Endothelial cell of umbilical vein (primary cell): ENCODE measurements around the gene IFT52. TPM values are rescaled to one million over a fixed set of nuclear protein-coding genes. Genes with fewer than 3 reads are reported as not detected.

Experiments
- BruUV-seq: library from RNA; stranded (reverse); fragments of 400-500 nt; replicated peaks from 2 replicates; lab custom pipeline; 2021; lab: Mats Ljungman, UMichigan
- CTCF ChIA-PET: fragments of 300-600, 350-600 bp; sonication (Branson Sonifier 250); formaldehyde crosslinking; loops from one replicate; lab custom pipeline; 2021; ENCODE audit warnings: antibody characterized with exemption, inconsistent platforms; lab: Charles Lee
- POLR2A ChIA-PET: fragments of 300-600, 350-600 bp; sonication (Branson Sonifier 250); formaldehyde crosslinking; loops from one replicate; lab custom pipeline; 2021; ENCODE audit warnings: antibody characterized with exemption, inconsistent platforms; lab: Charles Lee
- DNase-seq: peaks from one replicate; pipeline ENCODE4 v3.0.0-alpha.2; 2011; ENCODE audit warnings: low read depth, low spot score
- FAIRE-seq: peaks from 2 replicates; lab custom pipeline; 2011; peaks lifted over from hg19 to GRCh38; lab: Jason Lieb, UNC
- H2AFZ ChIP-seq: 2 replicates; pipeline ENCODE4 v1.6.0; 2012; ENCODE audit warnings: low read depth, low read length, control low read depth, inconsistent platforms
- H3K27ac ChIP-seq: 2 replicates; pipeline ENCODE4 v1.5.1; 2011; ENCODE audit warnings: low read depth, mild to moderate bottlenecking, control low read depth, low read length, moderate library complexity; ENCODE audit not compliant: insufficient read depth
- H3K27me3 ChIP-seq, 2 experiments: 2 replicates each; pipeline versions ENCODE4 v1.6.0 to v1.6.1; 2011; ENCODE audit warnings: low read length in 2 of 2, mixed read lengths in 1 of 2; ENCODE audit not compliant: control insufficient read depth in 2 of 2, insufficient read depth in 2 of 2
- H3K36me3 ChIP-seq, 2 experiments: 2 replicates in 1 of 2; 3 replicates in 1 of 2; pipeline ENCODE4 v1.5.1; 2011; ENCODE audit warnings: low read length in 2 of 2, mild to moderate bottlenecking in 1 of 2, moderate library complexity in 1 of 2; ENCODE audit not compliant: control insufficient read depth in 2 of 2, insufficient read depth in 2 of 2; ENCODE audit errors: extremely low read depth in 1 of 2
- H3K4me1 ChIP-seq: 3 replicates; pipeline ENCODE4 v1.5.1; 2011; ENCODE audit warnings: mild to moderate bottlenecking, low read length; ENCODE audit not compliant: control insufficient read depth, insufficient read depth; ENCODE audit errors: extremely low read depth
- H3K4me2 ChIP-seq: 2 replicates; pipeline ENCODE4 v1.6.1; 2011; ENCODE audit warnings: low read length, control low read depth, mixed read lengths; ENCODE audit not compliant: insufficient read depth
- H3K4me3 ChIP-seq, 3 experiments: fragments of 200-600 bp in 1 of 3; sonication (generic), shearing (Covaris generic) in 1 of 3; replicated peaks in 1 of 3; 2 replicates each; pipeline ENCODE4 v1.5.1; 2011 to 2016; ENCODE audit warnings: control low read depth in 3 of 3, low read length in 3 of 3, mild to moderate bottlenecking in 2 of 3, inconsistent platforms in 1 of 3, low read depth in 1 of 3, moderate library complexity in 1 of 3; ENCODE audit not compliant: insufficient read depth in 1 of 3
- H3K79me2 ChIP-seq: 2 replicates; pipeline ENCODE4 v1.6.0; 2012; ENCODE audit warnings: low read length, inconsistent platforms; ENCODE audit not compliant: control insufficient read depth, insufficient read depth
- H3K9ac ChIP-seq: replicated peaks from 2 replicates; pipeline ENCODE3; 2011; ENCODE audit warnings: low read length, control low read depth; ENCODE audit not compliant: insufficient read depth; ENCODE audit errors: extremely low read depth
- H3K9me1 ChIP-seq: replicated peaks from 3 replicates; pipeline ENCODE4 v1.6.0; 2011; ENCODE audit warnings: mild to moderate bottlenecking, low read length; ENCODE audit not compliant: control insufficient read depth, insufficient read depth; ENCODE audit errors: extremely low read depth
- H3K9me3 ChIP-seq: replicated peaks from 2 replicates; pipeline ENCODE4 v1.5.1; 2012; ENCODE audit warnings: low read length, inconsistent platforms; ENCODE audit not compliant: control insufficient read depth, insufficient read depth
- H4K20me1 ChIP-seq: replicated peaks from 2 replicates; pipeline ENCODE3; 2011; ENCODE audit warnings: mild to moderate bottlenecking, low read length; ENCODE audit not compliant: control insufficient read depth, insufficient read depth; ENCODE audit errors: extremely low read depth
- EZH2 ChIP-seq: IDR thresholded peaks from 2 replicates; pipeline ENCODE4 v1.6.1; 2012; ENCODE audit warnings: borderline replicate concordance, low read depth, mild to moderate bottlenecking, moderate library complexity, low read length, inconsistent platforms; ENCODE audit not compliant: severe bottlenecking
- FOS ChIP-seq: IDR thresholded peaks from 2 replicates; pipeline ENCODE4 v1.6.1; 2011; ENCODE audit warnings: mild to moderate bottlenecking, low read length, moderate library complexity, borderline replicate concordance; ENCODE audit not compliant: insufficient read depth
- GATA2 ChIP-seq: IDR thresholded peaks from 2 replicates; pipeline ENCODE4 v1.7.0; 2011; ENCODE audit warnings: low read depth, mild to moderate bottlenecking, moderate library complexity, mixed read lengths, low read length; ENCODE audit not compliant: insufficient read length, insufficient read depth
- JUN ChIP-seq: IDR thresholded peaks from 2 replicates; pipeline ENCODE4 v1.6.1; 2011; ENCODE audit warnings: borderline replicate concordance, low read depth; ENCODE audit not compliant: insufficient read length, insufficient read depth
- MYC ChIP-seq: IDR thresholded peaks from one replicate; pipeline ENCODE4 v1.6.1; 2011; ENCODE audit warnings: mild to moderate bottlenecking, low read depth, low read length
- POLR2A ChIP-seq: IDR thresholded peaks from 2 replicates; pipeline ENCODE4 v1.6.1; 2012; ENCODE audit warnings: low read depth, mild to moderate bottlenecking, control low read depth, low read length
- POLR2AphosphoS5 ChIP-seq: IDR thresholded peaks from 2 replicates; pipeline ENCODE4 v1.6.1; 2012; ENCODE audit warnings: low read depth, mild to moderate bottlenecking, control low read depth, low read length, moderate library complexity; ENCODE audit not compliant: insufficient read depth
- dilution Hi-C: fragments of 300-500 bp; cut with MboI; formaldehyde crosslinking; loops from one replicate; pipeline ENCODE4 v1.15.0; 2019; ENCODE audit warnings: low sequenced_read_pairs; ENCODE audit not compliant: extremely low pct_ligation_motif_present
- intact Hi-C: fragments of 100-400 bp; cut with micrococcal nuclease; formaldehyde crosslinking; loops from one replicate; pipeline ENCODE4 v1.10.0; 2022
- polyA plus RNA-seq, 4 experiments: library from polyadenylated mRNA; depleted of rRNA in 3 of 4; stranded (reverse) in 3 of 4; unstranded in 1 of 4; fragments of >200 nt; gene quantifications; 2 replicates each; pipeline versions ENCODE4 v1.2.1 to v1.2.3, GENCODE V29; 2011 to 2012; ENCODE audit warnings: missing spikeins in 1 of 4
- total RNA-seq: library from RNA; stranded (reverse); gene quantifications from 2 replicates; pipeline ENCODE4 v1.2.3, GENCODE V29; 2021
- TF ChIP-seq, protein P1 (sequence below), 2 donors: IDR thresholded peaks; 1 replicate in 1 of 2; 2 replicates in 1 of 2; pipeline ENCODE4 v1.5.1; 2011; ENCODE audit warnings: low read length in 2 of 2, mild to moderate bottlenecking in 2 of 2, moderate library complexity in 2 of 2, control low read depth in 1 of 2, inconsistent platforms in 1 of 2, low read depth in 1 of 2; ENCODE audit not compliant: insufficient read depth in 1 of 2; ENCODE audit errors: extremely low read depth in 1 of 2
- TF ChIP-seq, protein P2 (sequence below): IDR thresholded peaks from 2 replicates; pipeline ENCODE4 v1.6.1; 2011; ENCODE audit not compliant: insufficient read depth, insufficient read length

IFT52 gene
- total and polyA plus RNA-seq, 2 donors (not counting 3 experiments of a cell fraction or from before 2014, with no cell fraction given): 30.0 to 33.4 TPM

DNA sequence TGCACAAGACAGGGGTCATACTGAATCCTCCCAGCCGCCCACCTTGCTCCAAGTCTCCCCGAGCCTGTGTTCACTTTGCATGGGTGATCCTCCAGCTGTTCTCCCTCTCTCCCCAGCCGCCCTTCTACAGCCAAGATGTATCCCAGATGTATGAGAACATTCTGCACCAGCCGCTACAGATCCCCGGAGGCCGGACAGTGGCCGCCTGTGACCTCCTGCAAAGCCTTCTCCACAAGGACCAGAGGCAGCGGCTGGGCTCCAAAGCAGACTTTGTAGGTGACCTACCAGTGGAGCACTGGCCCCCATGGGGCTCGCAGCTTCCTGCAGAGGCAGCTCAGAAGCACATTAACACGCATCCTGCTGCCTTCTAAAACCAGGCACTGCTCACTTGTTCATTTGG, 14.6 kb upstream of the IFT52 start:
- intact Hi-C loops (no loop called here), dilution Hi-C loops (no loop called here)
- no peak overlapping the region for H2AFZ ChIP-seq
- H3K4me2 ChIP-seq: no peak overlapping the region
- ChIA-PET CTCF (interaction anchor here (0.8 to 1.2 kb wide), 2 partner anchors 10 to 38 kb away, joined by 3 to 5 read pairs; no protein-coding TSS in a partner anchor), POLR2A (no interaction called here)
- FAIRE-seq (no peak), DNase-seq (no peak)
- H3K36me3 ChIP-seq: no peaks in the 10 kb centered on the region
- no peaks in the 10 kb centered on the region for H3K9me3 ChIP-seq
- no peak overlapping the region for H3K4me3 ChIP-seq
- no TSS peak for BruUV-seq
- H3K27me3 ChIP-seq: no peaks in the 10 kb centered on the region
- H3K79me2 ChIP-seq: no peaks in the 10 kb centered on the region
- H3K27ac ChIP-seq: no peak overlapping the region
- H3K4me1 ChIP-seq: no peaks in the 10 kb centered on the region
- TF ChIP-seq, protein P1, sequence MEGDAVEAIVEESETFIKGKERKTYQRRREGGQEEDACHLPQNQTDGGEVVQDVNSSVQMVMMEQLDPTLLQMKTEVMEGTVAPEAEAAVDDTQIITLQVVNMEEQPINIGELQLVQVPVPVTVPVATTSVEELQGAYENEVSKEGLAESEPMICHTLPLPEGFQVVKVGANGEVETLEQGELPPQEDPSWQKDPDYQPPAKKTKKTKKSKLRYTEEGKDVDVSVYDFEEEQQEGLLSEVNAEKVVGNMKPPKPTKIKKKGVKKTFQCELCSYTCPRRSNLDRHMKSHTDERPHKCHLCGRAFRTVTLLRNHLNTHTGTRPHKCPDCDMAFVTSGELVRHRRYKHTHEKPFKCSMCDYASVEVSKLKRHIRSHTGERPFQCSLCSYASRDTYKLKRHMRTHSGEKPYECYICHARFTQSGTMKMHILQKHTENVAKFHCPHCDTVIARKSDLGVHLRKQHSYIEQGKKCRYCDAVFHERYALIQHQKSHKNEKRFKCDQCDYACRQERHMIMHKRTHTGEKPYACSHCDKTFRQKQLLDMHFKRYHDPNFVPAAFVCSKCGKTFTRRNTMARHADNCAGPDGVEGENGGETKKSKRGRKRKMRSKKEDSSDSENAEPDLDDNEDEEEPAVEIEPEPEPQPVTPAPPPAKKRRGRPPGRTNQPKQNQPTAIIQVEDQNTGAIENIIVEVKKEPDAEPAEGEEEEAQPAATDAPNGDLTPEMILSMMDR (IDR thresholded peaks at IDR 0.05; ENCODE audit: extremely low read depth in 1 of 2, insufficient read depth in 1 of 2, low read depth in 1 of 2, low read length in 2 of 2): no peak
- no peaks in the 10 kb centered on the region for H4K20me1 ChIP-seq
- H3K9me1 ChIP-seq: no peaks in the 10 kb centered on the region
- no peak overlapping the region for H3K9ac ChIP-seq

DNA sequence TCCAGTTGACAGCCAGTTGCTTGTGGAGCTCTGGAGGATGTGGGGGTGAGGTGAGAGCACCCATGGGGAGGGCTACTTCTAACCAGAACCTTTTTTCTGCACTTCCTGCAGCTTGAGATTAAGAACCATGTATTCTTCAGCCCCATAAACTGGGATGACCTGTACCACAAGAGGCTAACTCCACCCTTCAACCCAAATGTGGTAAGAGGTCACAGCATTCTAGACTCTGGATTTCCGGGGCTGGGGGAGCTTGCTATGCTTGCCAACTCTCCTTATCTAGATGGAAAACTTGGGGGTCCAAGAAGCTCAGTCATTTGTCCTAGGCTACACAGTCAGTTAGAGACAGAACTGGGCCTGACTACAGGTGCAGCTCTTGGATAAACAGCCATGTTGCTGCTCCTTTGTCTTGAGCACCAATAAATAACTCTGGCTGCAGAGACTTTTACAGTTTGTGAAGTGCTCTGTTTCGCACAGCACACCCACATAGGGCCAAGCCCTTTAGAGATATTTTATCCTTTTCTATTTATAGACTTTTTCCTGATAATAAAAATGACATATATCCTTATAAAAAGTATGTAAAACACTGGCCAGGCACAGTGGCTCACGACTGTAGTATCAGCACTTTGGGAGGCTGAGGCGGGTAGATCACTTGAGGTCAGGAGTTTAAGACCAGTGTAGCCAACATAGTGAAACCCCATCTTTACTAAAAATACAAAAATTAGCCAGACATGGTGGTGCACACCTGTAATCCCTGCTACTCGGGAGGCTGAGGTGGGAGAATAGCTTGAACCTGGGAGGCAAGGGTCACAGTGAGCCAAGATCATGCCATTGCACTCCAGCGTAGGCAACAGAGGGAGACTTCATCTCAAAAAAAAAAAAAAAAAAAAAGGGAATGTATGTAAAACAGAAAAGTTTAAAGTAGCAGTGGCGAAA, 10.6 kb upstream of the IFT52 start:
- no peak for DNase-seq
- no peak for FAIRE-seq
- no peak overlapping the region for H3K4me2 ChIP-seq
- no peak overlapping the region for H2AFZ ChIP-seq
- TF ChIP-seq, protein P1 (IDR thresholded peaks at IDR 0.05; ENCODE audit: extremely low read depth in 1 of 2, insufficient read depth in 1 of 2, low read depth in 1 of 2, low read length in 2 of 2): no peak
- no peak for TF ChIP-seq POLR2A
- TF ChIP-seq, protein P2, sequence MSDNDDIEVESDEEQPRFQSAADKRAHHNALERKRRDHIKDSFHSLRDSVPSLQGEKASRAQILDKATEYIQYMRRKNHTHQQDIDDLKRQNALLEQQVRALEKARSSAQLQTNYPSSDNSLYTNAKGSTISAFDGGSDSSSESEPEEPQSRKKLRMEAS: no peak
- no peak for TF ChIP-seq MYC
- TF ChIP-seq POLR2AphosphoS5: no peak
- TF ChIP-seq FOS: no peak
- no peak for TF ChIP-seq GATA2
- TF ChIP-seq JUN: no peak
- no peak for TF ChIP-seq EZH2
- ChIA-PET CTCF (interaction anchor here (0.6 to 0.7 kb wide), 2 partner anchors 14 to 37 kb away, joined by 3 read pairs; no protein-coding TSS in a partner anchor), POLR2A (no interaction called here)
- no peaks in the 10 kb centered on the region for H3K9me1 ChIP-seq
- no peak overlapping the region for H3K4me3 ChIP-seq
- intact Hi-C loops (no loop called here), dilution Hi-C loops (no loop called here)
- peaks cover 0 to 2% of the 10 kb centered on the region in 2 experiments for H3K27me3 ChIP-seq
- BruUV-seq: no TSS peak
- no peaks in the 10 kb centered on the region for H3K4me1 ChIP-seq
- H3K9ac ChIP-seq: no peak overlapping the region
- no peak overlapping the region for H3K27ac ChIP-seq
- no peaks in the 10 kb centered on the region for H4K20me1 ChIP-seq
- H3K36me3 ChIP-seq: no peaks in the 10 kb centered on the region
- H3K9me3 ChIP-seq: no peaks in the 10 kb centered on the region
- H3K79me2 ChIP-seq: no peaks in the 10 kb centered on the region
